GM19328 (cell line): Measurements from ENCODE around the gene TUBG2.

Experiments
- ATAC-seq: cut with Tn5 transposase; IDR thresholded peaks from one replicate; pipeline ENCODE4 v1.9.1; 2021; ENCODE audit warnings: mild to moderate bottlenecking, moderate library complexity; ENCODE audit not compliant: unreplicated experiment

Gene TUBG2

DNA sequence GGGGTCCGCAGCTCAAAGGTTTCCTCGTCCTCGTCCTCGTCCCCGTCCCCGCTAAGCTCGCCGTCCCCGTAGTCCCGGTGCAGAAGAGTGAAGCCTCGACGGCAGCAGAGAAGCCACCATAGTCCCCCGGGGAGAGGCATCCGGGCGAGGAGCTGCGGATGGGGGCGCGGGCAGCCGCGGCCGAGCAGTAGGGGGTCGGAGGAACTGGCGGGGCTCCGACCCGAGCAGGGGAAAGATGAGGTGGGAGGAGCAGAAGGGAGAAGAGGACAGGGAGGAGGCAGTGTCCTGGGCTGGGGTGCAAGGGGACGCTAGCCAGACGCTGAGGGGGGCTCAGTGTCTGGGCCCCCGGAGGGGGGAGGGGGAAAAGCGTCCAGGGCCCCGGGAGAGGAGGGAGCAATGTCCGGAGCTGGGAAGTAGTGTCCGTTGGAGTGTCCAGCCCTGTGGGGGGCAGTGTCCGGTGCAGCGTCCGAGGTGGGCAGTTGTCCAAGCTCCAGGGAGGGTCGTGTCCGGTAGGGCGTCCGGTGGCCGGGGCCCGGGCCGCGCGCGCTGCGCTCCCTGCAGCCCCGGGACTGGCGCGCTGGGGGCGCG, 17.4 kb downstream of the TUBG2 start, which contains the start of gene PLEKHH3:
TSS of gene PLEKHH3 (minus strand) at position 571 of the 588 bp plus-strand sequence. CDS start at position 140, 431 bp downstream.
- ATAC-seq = no peak

DNA sequence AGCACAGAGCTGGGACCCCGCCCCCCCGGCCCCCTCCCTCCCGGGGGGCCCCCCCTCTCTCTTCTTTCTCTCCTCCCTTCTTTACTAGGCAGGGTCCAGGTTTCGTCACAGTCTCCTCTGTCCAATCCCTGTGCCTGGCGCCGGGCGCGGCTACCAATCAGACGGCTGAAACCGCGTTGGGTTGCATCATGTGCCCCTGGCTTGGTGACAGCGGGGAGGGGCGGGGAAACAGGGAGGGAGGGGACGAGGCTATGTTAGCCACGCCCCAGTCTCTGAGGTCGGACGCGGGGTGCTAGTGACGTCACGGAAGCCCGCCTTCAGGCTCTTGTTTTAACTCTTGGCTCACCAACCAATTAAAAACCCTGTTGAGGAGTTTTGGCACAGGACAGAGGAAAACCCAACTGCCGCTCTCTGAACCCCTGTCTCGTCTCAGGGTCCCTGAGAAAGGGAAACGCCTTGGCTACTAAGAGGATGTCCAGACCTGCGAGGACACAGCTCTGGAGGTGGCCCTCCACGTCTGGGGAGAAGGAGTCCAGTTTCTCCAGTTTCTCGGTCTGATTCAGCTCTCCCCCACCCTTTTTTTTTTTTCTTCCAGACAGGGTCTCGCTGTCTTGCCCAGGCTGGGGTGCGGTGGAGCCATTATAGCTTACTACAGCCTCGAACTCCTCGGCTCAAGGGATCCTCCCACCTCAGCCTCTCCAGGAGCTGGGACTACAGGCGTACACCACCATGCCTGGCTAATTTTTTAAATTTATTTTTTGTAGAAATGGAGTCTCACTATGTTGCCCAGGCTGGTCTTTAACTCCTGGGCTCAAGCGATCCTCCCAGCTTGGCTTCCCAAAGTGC, 18.2 kb downstream of the TUBG2 start:
- peak; percentile 62 for ATAC-seq

DNA sequence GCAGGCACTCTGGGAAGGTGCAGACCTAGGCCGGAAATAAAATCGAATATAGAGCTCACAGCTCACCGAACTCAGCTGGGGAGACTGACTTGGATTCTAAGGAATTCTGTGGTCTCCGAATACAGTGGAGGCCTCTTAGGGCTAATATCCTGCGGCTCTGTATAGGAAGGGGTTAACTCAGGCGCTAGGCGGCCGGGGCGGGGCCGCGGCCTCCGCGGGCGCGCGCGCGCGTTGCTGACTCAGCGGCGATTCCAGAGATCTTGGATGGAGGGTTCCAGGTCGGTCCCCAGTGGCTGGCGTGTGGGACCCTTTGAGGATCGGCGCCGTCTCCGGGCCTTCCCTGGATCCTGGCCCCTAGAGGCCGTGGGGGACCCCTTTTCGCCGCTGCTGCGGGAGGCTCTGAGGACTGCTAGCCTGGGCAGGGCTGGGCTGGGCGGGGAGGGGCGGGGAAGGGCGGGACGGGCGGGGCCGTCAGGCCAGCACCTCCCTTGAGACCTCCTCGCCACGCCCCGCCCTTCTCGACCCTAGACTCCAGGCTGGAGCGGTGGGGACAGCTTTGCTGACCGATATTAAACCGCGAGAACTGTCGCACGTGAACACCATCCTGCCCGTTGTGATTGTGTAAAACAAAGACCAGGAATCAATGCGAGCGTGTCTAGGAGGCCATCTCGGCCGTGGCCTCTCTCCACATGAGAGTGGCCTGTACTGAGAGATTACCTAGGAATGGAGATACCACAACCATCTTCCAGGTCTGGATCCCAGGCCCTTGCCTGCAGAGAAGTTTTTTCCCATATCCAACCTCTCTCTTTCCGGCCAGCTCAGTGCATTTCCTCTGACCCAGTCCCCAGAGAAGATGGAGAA, 19.1 kb downstream of the TUBG2 start:
- ATAC-seq = no peak

DNA sequence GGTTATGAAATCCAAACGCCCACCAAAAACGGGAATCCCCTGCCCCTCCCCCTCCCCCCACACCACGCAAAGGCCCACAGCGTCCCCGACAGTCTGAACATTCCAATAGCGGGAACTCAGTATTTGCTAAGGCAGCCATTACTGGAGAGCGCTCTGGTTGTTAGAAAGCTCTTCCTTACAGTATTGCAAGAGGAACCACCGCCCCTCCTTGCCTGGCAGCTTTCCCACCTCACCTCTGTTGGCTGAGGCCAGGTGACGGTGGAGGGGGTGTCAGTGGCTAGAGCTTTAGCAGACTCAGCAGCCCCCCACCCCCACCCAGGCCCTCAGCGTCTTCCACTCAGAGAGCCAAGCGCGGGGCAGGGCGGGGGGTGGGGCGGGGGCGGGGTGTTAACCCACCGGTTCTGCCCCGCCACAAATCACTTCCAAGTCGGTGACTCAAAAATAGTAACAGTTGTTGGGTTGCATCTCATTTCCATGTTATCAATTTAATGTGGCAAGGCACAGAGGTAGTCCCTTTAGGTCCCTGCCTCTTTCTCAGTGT, 19.9 kb downstream of the TUBG2 start:
- ATAC-seq = no peak

DNA sequence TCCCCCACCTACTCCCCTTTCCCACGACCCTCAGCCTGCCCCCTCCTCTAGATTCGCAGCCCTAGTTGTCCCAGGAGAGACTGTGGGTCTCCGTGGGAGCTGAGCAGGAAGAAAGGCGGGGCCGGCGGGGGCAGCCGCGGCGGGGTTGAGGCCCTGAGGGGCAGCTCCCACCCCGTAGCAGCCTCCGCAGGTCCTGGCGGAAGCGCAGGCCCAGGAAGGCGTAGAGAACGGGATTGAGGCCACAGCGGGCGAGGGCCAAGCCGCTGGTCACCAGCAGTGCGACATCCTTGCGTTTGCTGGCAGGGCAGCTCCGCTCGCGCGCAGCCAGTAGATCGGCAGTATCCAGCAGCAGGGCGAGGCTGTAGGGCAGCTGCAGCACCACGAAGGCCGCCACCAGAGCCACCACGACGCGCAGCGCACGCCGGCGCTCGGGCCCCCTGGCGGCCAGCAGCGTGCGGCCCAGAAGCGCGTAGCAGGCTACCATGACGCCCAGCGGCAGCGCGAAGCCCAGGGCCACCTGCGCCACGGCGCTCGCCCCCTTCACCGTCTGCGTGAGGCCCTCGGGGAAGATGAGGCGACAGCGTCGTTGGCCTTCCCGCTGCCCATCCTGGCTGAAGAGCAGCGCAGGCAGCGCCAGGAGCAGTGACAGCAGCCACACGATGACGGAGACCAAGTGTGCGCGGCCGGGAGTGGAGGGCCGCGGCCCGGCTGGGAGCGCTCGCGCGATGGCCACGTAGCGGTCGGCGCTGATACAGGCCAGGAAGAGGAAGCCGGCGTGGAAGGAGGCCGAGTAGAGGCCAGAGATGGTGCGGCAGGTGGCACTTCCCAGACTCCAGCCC, 20.6 kb downstream of the TUBG2 start:
- no peak for ATAC-seq

DNA sequence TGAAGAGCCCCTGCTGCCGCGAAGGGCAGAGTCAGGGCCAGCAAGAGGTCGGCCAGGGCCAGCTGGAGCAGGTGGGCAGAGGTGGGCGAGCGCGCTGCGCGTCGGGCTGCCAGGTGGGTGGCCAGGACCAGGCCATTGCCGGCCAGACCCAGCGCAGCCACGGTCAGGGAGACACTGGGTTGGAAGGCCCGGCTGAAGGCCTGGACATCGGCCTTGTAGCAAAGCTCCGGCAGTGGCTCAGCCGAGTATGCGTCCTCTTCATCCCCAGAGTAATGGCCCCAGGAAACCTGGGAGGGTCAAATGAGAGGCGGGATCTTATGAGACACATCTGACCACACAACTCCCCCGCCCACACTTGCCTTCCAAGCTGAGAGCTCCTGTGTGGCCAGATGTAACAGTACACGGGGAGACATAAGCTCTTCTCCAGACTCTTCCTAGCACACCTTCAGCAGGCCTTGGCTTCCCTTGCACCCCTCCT, 21.3 kb downstream of the TUBG2 start:
- ATAC-seq = no peak

DNA sequence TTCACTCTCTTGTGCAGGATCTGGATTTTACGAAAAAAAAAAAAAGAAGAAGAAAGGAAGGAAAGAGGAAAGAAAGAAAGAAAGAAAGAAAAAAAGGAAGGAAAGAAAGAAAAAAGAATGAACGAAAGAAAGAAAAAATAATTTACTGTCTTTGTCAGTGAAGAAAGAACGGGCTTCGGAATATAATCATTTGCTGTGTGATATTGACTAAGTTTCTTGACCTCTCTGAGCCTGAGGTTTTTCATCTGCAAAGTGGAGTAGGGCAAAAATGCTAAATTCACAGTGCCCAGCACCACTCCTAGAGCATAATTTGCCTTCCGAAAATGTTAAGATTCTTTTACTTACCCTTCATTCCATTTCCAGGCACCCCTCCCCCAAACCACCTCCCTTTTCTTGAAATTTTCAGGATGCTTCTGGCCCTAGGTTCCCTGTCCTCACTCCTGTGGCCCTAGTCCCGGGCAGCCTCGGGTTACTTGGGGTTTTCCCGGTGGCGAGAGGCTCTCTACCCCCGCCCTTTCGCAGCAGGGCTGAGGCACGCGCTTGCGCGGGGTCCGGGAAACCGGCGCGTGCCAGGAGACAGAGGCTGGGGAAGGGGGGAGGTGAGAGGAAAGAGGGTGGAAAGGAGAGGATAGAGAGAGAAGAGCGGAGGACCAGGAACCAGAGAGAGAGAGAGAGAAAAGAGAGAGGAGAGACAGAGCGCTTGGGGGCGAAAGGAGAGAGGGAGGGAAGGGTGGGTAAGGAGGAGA, 23.1 kb downstream of the TUBG2 start, which contains the start of gene CNTNAP1:
TSS of gene CNTNAP1 (plus strand) at position 556 of the 746 bp plus-strand sequence. CDS start 299 bp downstream, outside the sequence.
- no peak for ATAC-seq

DNA sequence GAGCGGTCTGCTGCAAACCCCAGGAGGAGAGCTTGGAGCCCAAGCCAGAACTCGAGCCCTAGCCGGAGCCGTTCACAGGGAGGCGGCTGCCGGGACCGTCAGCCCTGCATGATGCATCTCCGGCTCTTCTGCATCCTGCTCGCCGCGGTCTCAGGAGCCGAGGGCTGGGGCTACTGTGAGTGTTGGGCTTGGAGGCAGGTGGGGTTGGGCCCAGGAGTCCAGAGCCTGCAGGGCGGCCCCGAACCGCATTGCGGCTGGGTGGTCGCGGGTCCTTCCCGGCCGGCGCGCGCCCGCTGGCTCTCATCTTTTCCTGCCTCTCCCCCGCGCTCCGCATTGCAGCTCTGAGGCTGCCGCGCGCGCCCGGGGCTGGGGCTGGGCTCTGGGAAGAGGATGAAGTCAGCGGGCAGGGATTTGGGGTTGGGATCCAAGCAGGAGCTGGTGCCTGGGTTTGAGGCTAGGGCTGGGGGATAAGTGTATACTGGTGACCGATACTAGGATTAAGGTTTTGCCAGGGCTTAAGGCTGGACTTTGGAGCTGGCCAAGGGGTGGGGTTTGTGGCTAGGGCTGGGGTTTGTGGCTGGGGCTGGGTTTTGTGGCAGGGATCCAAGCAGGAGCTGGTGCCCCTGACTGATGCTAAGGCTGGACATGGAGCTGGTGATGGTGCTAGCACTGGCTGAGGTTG, 23.8 kb downstream of the TUBG2 start:
- ATAC-seq = no peak

DNA sequence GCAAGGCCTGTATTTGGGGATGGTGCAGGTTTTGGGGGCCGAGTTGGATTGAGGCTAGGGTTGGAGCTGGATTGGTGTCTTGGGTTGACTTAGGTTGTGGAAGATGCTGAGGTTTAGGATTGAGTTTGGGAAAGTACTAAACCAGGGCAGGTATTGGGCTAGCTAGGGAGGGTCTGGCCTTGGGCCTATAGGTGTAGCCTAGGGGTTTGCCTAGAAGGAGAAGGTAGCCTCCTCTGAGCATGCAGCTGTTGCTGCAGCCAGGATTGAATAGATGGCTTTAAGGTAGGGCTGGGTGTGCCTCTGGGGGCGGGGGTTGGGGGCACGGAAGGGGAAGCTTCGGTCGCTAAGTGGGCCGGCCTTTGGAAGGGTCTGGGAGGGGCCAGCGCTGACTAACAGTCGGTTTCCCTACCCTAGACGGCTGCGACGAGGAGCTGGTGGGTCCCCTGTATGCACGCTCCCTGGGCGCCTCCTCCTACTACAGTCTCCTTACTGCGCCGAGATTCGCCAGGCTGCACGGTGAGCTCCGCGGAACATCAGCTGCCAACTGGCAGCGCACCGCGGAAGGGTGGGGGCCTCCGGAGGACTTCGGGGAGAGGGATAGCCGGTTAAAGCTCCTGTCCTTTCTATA, 24.4 kb downstream of the TUBG2 start:
- ATAC-seq = no peak

DNA sequence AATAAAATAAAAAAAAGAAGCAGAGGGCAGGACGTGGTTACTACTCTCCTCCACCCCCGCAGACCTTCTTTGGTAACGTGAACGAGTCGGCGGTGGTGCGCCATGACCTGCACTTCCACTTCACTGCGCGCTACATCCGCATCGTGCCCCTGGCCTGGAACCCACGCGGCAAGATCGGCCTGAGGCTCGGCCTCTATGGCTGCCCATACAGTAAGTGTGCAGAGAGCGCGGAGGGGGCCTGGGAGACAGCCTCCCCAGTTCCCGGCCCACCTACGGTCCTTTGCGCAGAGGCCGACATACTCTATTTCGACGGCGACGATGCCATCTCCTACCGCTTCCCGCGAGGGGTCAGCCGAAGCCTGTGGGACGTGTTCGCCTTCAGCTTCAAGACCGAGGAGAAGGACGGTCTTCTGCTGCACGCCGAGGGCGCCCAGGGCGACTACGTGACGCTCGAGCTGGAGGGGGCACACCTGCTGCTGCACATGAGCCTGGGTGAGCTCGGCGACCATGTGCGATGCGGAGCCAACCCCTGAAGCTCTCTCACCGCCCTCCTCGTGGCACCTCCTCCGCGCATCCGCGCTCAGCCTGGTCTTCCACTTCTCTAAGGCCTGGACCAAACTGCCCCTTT, 26.0 kb downstream of the TUBG2 start:
- no peak for ATAC-seq

DNA sequence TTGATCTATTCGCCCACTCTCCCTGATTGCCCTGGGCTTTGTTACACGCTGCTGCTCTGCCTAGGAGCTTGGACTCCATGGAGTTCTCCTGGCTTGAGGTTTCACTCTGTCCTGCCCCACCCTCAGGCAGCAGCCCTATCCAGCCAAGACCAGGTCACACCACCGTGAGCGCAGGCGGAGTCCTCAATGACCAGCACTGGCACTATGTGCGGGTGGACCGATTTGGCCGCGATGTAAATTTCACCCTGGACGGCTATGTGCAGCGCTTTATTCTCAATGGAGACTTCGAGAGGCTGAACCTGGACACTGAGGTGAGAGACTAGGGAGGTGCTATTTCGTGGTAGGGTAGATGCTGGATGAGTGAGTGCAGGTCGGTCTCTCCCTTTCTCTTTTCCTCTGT, 26.7 kb downstream of the TUBG2 start:
- ATAC-seq = no peak

DNA sequence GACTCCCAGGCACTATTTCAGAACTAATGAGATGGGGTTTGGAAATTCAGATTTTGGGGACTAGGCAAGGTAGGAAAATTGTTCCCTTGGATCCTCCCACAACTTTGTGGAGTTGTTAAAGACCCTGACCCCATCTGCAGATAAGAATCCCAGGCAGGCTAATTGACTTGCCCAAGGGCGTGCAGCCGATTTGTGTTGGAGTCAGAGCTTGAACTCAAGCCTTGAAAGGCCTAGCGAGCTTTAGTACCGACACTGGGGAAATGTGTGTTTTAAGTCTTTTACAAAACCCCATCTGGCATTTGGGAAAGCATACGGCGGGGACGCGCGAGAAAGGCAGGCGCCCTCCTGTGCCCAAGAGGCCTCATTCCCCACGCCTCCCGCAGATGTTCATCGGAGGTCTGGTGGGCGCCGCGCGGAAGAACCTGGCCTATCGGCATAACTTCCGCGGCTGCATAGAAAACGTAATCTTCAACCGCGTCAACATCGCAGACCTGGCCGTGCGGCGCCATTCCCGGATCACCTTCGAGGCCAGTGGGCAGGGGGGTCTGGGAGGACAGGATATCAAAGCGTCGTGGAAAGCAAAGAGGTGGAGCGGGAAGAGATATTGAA, 27.5 kb downstream of the TUBG2 start:
- ATAC-seq = no peak

DNA sequence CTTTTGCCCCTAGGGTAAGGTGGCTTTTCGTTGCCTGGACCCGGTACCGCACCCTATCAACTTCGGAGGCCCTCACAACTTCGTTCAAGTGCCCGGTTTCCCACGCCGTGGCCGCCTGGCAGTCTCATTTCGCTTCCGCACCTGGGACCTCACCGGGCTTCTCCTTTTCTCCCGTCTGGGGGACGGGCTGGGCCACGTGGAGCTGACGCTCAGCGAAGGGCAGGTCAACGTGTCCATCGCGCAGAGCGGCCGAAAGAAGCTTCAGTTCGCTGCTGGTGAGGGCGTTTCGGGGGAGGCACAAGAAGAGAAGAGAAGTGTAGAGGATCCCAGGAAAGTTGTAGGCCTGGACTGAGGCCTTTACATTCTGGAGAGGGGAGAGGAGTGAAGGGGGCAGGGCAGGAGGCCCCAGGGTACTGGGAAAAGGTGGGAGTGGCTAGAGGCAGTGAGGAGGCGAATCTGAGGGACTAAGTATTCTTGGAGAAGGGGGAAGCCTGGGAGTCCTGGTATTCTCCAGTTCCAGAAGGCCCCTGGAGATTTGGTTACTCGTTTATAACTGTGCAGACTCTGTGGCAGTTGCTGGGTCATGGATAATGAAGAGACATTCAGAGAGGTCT, 28.7 kb downstream of the TUBG2 start:
- no peak for ATAC-seq

DNA sequence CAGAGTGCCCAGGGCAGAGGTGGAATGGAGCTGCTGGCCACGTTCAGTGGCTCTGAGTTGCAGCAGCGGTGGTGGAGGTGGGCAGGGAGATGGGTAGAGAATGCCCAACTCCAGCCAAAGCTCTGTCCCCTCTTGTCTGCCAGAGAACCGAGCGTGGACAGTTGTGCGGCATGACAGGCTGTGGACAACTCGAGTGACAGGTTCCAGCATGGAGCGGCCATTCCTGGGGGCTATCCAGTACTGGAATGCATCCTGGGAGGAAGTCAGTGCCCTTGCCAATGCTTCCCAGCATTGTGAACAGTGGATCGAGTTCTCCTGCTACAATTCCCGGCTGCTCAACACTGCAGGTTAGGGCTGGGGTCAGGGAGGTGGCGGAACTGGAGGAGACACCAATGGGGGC, 31.5 kb downstream of the TUBG2 start:
- no peak for ATAC-seq

DNA sequence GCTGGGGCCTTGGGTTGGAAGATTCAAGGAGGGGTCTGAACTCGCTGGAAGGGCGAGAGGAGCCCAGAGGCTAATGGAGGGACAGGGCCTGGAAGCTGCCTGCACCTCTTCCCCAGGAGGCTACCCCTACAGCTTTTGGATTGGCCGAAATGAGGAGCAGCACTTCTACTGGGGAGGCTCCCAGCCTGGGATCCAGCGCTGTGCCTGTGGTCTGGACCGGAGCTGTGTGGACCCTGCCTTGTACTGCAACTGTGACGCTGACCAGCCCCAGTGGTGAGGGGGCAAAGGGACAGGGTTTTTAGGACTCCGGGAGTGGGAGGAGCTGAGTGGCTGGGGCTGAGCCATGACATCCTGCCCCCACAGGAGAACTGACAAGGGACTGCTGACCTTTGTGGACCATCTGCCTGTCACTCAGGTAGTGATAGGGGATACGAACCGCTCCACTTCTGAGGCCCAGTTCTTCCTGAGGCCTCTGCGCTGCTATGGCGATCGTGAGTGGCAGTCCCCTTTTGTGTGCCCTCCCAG, 32.0 kb downstream of the TUBG2 start:
- ATAC-seq = no peak

DNA sequence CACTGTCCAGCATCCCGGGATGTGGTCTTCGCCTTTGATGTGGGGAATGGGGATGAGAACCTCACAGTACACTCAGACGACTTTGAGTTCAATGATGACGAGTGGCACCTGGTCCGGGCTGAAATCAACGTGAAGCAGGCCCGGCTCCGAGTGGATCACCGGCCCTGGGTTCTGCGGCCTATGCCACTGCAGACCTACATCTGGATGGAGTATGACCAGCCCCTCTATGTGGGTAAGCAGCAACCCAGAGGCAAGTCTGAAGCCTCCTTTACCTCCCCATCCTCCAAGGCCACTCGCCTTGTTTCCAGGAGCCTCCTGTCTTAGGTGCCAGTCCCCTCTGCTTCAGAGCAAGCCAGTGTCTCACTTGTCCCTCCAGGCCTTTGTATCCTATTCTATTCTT, 33.4 kb downstream of the TUBG2 start:
- no peak for ATAC-seq

DNA sequence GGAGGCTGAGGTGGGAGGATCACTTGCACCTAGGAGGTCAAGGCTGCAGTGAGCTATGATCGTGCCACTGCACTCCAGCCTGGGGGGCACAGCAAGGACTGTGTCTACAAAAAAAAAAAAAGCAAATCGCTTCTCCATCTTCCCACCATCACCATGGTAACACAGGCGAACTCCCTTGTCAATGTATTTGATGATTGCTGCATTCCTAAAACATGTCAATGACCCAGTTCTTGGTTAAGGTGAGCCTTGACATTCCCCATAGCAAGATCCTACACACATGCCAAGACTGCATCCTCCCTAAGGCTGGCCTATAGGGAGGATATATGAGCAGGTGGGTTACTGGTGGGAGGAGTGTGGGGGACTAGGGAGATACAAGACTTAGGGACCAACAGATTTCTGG, 35.4 kb downstream of the TUBG2 start:
- no peak for ATAC-seq
